ENCODE results near the gene FETUB.

DNA sequence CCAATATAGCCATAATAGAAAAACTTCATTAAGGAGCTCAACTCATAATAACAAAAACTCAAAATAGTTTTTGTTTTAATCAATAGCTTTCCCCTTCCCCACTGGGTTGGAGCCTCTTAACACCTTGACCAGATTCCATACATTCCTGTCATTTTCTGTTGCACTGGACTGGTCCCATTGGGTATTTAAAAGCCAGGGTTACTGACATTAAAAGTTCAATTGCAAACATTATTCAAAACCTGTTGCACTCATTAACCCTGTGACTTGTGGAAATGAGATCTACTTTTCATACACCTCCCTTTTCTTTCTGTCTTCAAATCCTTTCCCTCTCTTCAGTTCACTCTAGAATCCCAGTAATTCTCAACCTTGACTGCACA, 23.9 kb downstream of the FETUB start:
- TF ChIP-seq POLR2A (IDR thresholded peaks at IDR 0.05) (no peak), POLR2AphosphoS5 (IDR thresholded peaks at IDR 0.05) (no peak)
